WTC11 (cell line): ENCODE measurements around the gene VPREB3.

Experiments used
- TCF7 ChIP-seq: sonication (generic); formaldehyde crosslinking; IDR thresholded peaks from 2 replicates; pipeline ENCODE4 v1.8.0; 2022; ENCODE audit warnings: mild to moderate bottlenecking, low read depth, missing genetic modification reagents, moderate library complexity
- TF ChIP-seq, protein P1 (sequence below): fragments of 200-600 bp; IDR thresholded peaks from 2 replicates; pipeline ENCODE4 v1.8.0; 2022; ENCODE audit warnings: antibody characterized with exemption
- TF ChIP-seq, protein P2 (sequence below): sonication (generic); formaldehyde crosslinking; IDR thresholded peaks from 2 replicates; pipeline ENCODE4 v1.8.0; 2022; ENCODE audit warnings: mild to moderate bottlenecking, missing genetic modification reagents

DNA sequence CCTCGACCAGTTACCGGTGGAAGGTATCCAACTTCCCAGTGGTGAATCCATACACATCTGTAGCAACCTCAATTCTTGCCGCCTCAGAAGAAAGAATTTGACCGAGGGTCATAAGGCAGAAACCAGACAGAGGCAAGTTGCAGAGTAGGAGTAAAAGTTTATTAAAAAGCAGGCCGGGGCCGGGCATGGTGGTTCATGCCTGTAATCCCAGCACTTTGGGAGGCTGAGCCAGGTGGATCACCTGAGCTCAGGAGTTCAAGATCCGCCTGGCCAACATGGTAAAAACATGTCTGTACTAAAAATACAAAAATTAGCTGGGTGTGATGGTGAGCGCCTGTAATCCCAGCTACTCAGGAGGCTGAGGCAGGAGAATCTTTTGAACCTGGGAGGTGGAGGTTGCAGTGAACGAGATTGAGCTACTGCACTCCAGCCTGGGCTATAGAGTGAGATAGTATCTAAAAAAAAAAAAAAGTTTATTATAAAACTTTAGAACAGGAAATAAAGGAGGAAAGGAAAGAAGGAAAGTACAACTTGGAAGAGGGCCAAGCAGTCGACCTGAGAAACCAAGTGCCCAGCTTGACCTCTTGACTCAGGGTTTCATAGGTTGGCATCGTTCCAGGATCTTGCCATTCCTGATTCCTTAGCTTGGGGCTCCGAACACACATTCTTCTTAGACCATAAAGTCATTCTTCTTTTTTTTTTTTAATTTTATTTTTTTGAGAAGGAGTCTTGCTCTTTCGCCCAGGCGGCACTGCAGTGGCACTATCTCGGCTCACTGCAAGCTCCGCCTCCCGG, 35.7 kb downstream of the VPREB3 start:
- TF ChIP-seq, protein P1, sequence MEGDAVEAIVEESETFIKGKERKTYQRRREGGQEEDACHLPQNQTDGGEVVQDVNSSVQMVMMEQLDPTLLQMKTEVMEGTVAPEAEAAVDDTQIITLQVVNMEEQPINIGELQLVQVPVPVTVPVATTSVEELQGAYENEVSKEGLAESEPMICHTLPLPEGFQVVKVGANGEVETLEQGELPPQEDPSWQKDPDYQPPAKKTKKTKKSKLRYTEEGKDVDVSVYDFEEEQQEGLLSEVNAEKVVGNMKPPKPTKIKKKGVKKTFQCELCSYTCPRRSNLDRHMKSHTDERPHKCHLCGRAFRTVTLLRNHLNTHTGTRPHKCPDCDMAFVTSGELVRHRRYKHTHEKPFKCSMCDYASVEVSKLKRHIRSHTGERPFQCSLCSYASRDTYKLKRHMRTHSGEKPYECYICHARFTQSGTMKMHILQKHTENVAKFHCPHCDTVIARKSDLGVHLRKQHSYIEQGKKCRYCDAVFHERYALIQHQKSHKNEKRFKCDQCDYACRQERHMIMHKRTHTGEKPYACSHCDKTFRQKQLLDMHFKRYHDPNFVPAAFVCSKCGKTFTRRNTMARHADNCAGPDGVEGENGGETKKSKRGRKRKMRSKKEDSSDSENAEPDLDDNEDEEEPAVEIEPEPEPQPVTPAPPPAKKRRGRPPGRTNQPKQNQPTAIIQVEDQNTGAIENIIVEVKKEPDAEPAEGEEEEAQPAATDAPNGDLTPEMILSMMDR, result no peak
- TF ChIP-seq, protein P2, sequence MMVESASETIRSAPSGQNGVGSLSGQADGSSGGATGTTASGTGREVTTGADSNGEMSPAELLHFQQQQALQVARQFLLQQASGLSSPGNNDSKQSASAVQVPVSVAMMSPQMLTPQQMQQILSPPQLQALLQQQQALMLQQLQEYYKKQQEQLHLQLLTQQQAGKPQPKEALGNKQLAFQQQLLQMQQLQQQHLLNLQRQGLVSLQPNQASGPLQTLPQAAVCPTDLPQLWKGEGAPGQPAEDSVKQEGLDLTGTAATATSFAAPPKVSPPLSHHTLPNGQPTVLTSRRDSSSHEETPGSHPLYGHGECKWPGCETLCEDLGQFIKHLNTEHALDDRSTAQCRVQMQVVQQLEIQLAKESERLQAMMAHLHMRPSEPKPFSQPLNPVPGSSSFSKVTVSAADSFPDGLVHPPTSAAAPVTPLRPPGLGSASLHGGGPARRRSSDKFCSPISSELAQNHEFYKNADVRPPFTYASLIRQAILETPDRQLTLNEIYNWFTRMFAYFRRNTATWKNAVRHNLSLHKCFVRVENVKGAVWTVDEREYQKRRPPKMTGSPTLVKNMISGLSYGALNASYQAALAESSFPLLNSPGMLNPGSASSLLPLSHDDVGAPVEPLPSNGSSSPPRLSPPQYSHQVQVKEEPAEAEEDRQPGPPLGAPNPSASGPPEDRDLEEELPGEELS (CRISPR knock-in tag), result no peak
- TF ChIP-seq TCF7 (CRISPR knock-in tag), result no peak
